Osteoblast (primary cell): ENCODE results near the gene FADS1. TPM values are rescaled to one million over a fixed set of nuclear protein-coding genes. Genes with fewer than 3 reads are reported as not detected.

Source experiments
- DNase-seq: peaks from one replicate; pipeline ENCODE4 v3.0.0; 2011; ENCODE audit warnings: low spot score, mixed read lengths; ENCODE audit not compliant: insufficient read length; ENCODE audit errors: missing footprints
- H2AFZ ChIP-seq: 2 replicates; pipeline ENCODE4 v1.6.0; 2011; ENCODE audit warnings: mild to moderate bottlenecking, low read length
- H3K27ac ChIP-seq: 2 replicates; pipeline ENCODE4 v1.5.1; 2011; ENCODE audit warnings: mild to moderate bottlenecking, low read depth, low read length, moderate library complexity
- H3K27me3 ChIP-seq: 2 replicates; pipeline ENCODE4 v1.6.0; 2012; ENCODE audit warnings: mild to moderate bottlenecking, control low read depth, inconsistent platforms, low read length, moderate library complexity; ENCODE audit not compliant: insufficient read depth
- H3K36me3 ChIP-seq: 2 replicates; pipeline ENCODE4 v1.5.1; 2011; ENCODE audit warnings: mild to moderate bottlenecking, low read length, control low read depth, moderate library complexity; ENCODE audit not compliant: insufficient read depth
- H3K4me1 ChIP-seq: 2 replicates; pipeline ENCODE4 v1.5.1; 2011; ENCODE audit warnings: mild to moderate bottlenecking, low read length, control low read depth, moderate library complexity; ENCODE audit not compliant: insufficient read depth
- H3K4me2 ChIP-seq: 2 replicates; pipeline ENCODE4 v1.6.0; 2011; ENCODE audit warnings: mild to moderate bottlenecking, low read length; ENCODE audit not compliant: insufficient read depth
- H3K4me3 ChIP-seq: fragments of 200-600 bp; sonication (generic); 3 replicates; pipeline ENCODE4 v1.5.1; 2012; ENCODE audit warnings: mild to moderate bottlenecking, low read length, inconsistent platforms; ENCODE audit not compliant: insufficient read depth
- H3K79me2 ChIP-seq: 2 replicates; pipeline ENCODE4 v1.6.0; 2012; ENCODE audit warnings: mild to moderate bottlenecking, low read length, control low read depth, inconsistent platforms; ENCODE audit not compliant: insufficient read depth
- H3K9me3 ChIP-seq: 2 replicates; pipeline ENCODE4 v1.5.1; 2011; ENCODE audit warnings: low read depth, low read length, control low read depth
- H4K20me1 ChIP-seq: 2 replicates; pipeline ENCODE4 v1.6.0; 2012; ENCODE audit warnings: mild to moderate bottlenecking, low read length, control low read depth; ENCODE audit not compliant: insufficient read depth
- CTCF ChIP-seq: IDR thresholded peaks from 2 replicates; pipeline ENCODE4 v1.5.1; 2011; ENCODE audit warnings: mild to moderate bottlenecking, low read depth, low read length, moderate library complexity; ENCODE audit errors: extremely low read depth
- total RNA-seq: library from RNA; depleted of rRNA; stranded (reverse); fragments of >200 nt; gene quantifications from 2 replicates; pipeline ENCODE4 v1.2.3, GENCODE V29; 2012

Gene FADS1
- total RNA-seq, 1 donor, result 303 TPM

DNA sequence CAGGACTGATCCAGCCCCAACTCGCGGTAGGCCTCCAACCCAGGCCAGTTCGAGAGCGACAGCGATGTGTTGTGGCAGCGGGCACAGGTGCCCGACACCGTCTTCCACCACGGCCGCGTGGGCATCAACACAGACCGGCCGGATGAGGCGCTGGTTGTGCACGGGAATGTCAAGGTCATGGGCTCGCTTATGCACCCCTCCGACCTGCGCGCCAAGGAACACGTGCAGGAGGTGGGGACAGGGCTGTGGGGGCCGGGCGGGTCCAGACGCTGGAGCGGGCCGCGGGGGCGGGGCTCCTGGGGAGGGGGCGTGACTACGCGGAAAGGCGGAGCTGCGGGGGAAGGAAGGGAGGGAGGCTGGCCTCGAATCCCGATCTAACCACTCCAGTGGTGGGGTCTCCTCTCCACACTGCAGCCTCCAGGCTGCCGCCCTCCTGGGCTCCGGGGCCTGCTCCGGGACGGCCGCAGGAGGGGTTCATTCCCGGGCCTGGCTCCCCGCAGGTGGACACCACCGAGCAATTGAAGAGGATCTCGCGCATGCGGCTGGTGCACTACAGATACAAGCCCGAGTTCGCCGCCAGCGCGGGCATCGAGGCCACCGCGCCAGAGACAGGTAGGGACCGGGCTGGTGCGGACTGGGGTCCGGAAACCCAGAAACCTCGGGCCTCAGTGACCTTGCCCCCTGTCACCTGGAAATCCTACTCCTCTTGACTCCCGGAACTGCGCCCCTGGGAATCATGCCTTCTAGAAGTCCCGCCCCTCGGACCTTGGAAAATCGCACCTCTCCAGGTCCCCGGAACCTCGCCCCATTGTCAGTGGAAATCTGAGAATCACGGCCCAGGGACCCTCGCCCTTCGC lies 39.3 kb downstream of the FADS1 start:
- no peaks in the 10 kb centered on the region for H3K79me2 ChIP-seq
- no peak overlapping the region for H3K4me3 ChIP-seq
- no peaks in the 10 kb centered on the region for H4K20me1 ChIP-seq
- H3K9me3 ChIP-seq, result no peaks in the 10 kb centered on the region
- no peak overlapping the region for H2AFZ ChIP-seq
- DNase-seq, result peak; percentile 94
- H3K27me3 ChIP-seq, result no peaks in the 10 kb centered on the region
- no peak overlapping the region for H3K27ac ChIP-seq
- H3K4me1 ChIP-seq, result no peaks in the 10 kb centered on the region
- no peaks in the 10 kb centered on the region for H3K36me3 ChIP-seq
- no peak overlapping the region for H3K4me2 ChIP-seq
- no peak for TF ChIP-seq CTCF

- no peaks in the 10 kb centered on the region for H3K27me3 ChIP-seq
- no peak overlapping the region for H3K27ac ChIP-seq
- H4K20me1 ChIP-seq, result no peaks in the 10 kb centered on the region
- no peaks in the 10 kb centered on the region for H3K36me3 ChIP-seq
- H2AFZ ChIP-seq, result no peak overlapping the region
- H3K9me3 ChIP-seq, result no peaks in the 10 kb centered on the region
- H3K4me1 ChIP-seq, result no peaks in the 10 kb centered on the region
- no peaks in the 10 kb centered on the region for H3K79me2 ChIP-seq
- DNase-seq, result peak; percentile 100
- TF ChIP-seq CTCF, result peak; percentile 80
- H3K4me3 ChIP-seq, result no peak overlapping the region
- no peak overlapping the region for H3K4me2 ChIP-seq
These were observed 40.2 kb downstream of the FADS1 start for GRCh38 chr11:61776561-61777075.

DNA sequence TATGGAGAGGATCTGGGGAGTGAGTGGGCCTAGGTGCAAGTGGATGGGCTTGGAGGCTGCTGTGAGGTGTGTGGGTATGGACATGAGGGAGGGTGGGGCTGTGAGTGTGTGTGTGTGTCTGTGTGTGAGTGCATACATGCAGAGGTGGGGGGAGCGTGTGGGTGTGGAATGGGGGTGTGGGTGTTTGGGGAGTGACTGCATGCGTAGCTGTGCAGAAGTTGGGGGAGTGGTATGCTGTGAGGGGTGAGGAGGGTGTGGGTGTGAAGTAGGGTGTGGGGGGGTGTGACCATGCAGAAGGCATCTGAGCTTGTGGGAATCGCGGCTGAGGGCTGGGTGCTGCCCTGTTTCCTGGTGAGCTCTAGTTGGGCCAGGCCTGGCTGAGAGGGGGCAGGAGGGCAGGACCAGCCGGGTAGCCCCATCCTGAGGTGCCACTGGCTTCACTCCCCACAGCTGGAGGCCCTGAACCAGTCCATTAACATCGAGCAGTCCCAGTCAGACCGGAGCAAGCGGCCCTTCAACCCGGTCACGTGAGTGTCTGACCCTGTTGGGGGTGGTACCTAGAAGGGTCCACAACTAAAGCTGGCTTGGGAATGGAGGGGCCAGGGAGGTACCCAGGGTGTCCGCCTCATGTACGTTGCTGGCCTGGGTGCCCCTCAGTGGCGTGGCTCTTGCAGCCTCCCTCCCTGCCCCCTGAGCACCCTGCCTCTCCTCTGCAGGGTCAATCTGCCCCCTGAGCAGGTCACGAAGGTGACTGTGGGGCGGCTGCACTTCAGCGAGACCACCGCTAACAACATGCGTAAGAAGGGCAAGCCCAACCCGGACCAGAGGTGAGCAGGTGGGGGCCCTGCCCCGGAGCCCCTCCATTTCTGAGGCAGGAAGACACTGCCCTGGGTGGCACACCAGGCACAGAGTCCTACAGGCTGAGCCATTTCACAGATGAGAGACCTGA lies 40.9 kb downstream of the FADS1 start:
- H3K36me3 ChIP-seq, result no peaks in the 10 kb centered on the region
- no peaks in the 10 kb centered on the region for H3K4me1 ChIP-seq
- H3K27ac ChIP-seq, result no peak overlapping the region
- TF ChIP-seq CTCF, result no peak
- DNase-seq, result peak; percentile 87
- H3K4me2 ChIP-seq, result no peak overlapping the region
- H3K27me3 ChIP-seq, result no peaks in the 10 kb centered on the region
- no peak overlapping the region for H3K4me3 ChIP-seq
- H3K9me3 ChIP-seq, result no peaks in the 10 kb centered on the region
- no peak overlapping the region for H2AFZ ChIP-seq
- H3K79me2 ChIP-seq, result no peaks in the 10 kb centered on the region
- H4K20me1 ChIP-seq, result no peaks in the 10 kb centered on the region
